ENCODE data around the gene NT5DC2. TPM values are rescaled to one million over a fixed set of nuclear protein-coding genes. Genes with fewer than 3 reads are reported as not detected.

Gene NT5DC2
- total RNA-seq, 2 experiments from 2014 or later = 66.6 to 73.4 TPM

DNA sequence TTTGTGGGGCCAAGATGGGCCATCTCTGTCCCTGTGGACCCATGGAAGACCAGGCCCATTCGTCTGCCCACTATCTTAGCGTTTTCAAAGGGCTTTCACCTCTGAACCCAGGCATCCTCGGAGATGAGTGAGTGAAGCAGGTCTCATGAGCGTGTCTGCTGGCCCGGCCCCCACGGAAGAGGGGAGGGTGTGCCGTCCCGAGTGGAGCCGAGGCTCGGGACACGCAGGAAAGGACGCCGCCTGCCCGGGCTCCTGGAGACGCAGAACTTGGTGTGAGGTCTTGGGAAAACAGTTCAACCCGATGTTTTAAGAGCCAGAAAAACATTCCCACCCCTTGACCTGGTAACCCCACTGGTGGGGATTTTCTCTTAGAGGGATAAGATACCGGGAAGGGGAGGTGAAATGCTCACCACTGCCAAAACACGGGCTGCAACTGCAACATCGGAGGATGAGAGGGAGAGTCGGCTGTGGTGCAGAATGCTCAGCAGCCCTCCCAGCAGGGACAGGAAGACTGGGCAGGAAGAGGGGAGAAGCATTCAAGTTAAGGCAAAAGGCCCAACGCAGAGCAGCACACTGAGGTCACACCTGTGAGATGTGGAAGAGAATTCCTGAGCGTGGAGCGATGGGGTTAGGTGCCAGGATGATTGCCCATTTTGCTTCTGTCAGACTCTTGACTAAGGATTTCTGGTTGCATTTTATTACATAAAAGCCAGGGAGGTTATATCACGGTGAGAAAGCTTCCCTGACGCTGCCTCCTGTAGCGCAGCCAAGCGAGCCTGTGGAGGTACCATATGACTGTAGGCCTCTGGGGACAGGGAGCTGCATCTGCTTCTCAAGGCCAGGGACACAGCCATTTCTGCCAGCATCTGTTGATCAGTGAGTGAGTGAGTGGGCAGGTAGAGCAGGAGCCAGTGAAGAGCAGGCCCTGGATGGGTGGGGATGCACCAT lies 52.6 kb downstream of the NT5DC2 start:
- Mint-ChIP-seq H3K27me3 (no peaks in the 10 kb centered on the region), H3K36me3 (peaks cover 11% of the 10 kb centered on the region), H3K27ac (no peak overlapping the region), H3K4me3 (no peak overlapping the region), H3K9me3 (no peaks in the 10 kb centered on the region), H3K4me1 (no peaks in the 10 kb centered on the region)
- DNase-seq = no peak

GRCh38 chr3:52479877-52480575 lies 53.6 kb downstream of the NT5DC2 start:
- Mint-ChIP-seq H3K36me3 (peaks cover 9% of the 10 kb centered on the region), H3K4me3 (no peak overlapping the region), H3K4me1 (no peaks in the 10 kb centered on the region), H3K27me3 (no peaks in the 10 kb centered on the region), H3K9me3 (no peaks in the 10 kb centered on the region), H3K27ac (no peak overlapping the region)
- no peak for DNase-seq

- H3K36me3 Mint-ChIP-seq = peaks cover 9% of the 10 kb centered on the region
Observed at GRCh38 chr3:52479037-52479876, 54.4 kb downstream of the NT5DC2 start.

DNA sequence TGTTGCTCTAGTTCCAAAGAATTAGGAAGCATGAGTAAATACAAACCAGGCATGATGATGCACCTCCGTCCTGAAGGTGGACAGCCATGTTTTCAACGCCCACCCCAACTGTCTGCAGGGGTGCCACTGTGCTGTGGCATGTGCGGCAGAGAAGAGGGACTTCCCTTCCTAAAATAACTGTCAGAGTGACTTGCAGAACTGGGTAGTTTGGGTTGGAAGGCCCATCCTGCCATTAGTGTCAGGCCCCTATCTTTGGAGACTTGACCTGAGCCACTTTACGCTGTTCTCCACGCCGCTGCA lies 55.9 kb downstream of the NT5DC2 start:
- Mint-ChIP-seq H3K9me3 (no peaks in the 10 kb centered on the region), H3K27me3 (no peaks in the 10 kb centered on the region), H3K4me1 (no peaks in the 10 kb centered on the region), H3K4me3 (no peak overlapping the region), H3K27ac (no peak overlapping the region), H3K36me3 (peaks cover 12% of the 10 kb centered on the region)
- no peak for DNase-seq

More at GRCh38 chr3:52479037-52479876, 54.4 kb downstream of the NT5DC2 start:
- Mint-ChIP-seq H3K4me3 (no peak overlapping the region), H3K27me3 (no peaks in the 10 kb centered on the region), H3K27ac (no peak overlapping the region), H3K9me3 (no peaks in the 10 kb centered on the region), H3K4me1 (no peaks in the 10 kb centered on the region)
- DNase-seq = no peak

DNA sequence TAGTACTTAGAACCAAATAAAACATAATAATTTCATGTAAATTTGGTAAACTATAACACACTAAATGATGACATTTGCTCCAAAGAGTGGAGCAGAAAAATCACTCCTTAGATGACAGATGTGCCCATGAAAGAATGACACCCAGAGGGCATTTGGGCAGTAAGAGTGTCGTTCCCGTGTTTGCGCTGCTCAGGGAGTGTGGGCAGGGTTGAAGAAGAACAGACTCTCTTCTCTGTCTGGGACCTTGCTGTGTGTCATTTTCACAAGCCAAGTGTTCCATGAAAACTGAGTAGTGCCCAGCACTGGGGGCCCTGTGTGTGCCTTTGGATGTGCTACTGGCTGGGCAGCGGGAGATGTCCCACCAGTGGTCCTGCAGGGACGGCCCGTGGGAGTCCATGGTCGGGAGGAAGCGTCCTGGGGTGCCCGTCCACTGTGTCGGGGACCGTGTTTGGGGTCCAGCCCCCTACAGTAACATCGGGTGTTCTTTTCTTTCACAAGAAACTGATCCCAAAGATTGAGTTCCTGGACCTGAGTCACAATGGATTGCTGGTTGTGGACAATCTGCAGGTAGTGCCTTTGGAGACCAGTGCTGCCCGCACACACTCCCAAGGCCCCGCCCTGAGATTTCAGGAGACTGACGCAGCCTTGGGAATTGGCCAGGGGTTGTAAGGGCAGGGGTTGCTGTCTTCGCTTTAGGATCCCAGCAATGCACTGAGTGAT lies 56.4 kb downstream of the NT5DC2 start:
- Mint-ChIP-seq H3K36me3 (peaks cover 12% of the 10 kb centered on the region), H3K4me3 (no peak overlapping the region), H3K9me3 (no peaks in the 10 kb centered on the region), H3K27me3 (no peaks in the 10 kb centered on the region), H3K27ac (no peak overlapping the region), H3K4me1 (no peaks in the 10 kb centered on the region)
- DNase-seq = no peak

Other genes with a start within 250 kb of the NT5DC2 start
- gene GLYCTK, start 246.0 kb downstream of the NT5DC2 start, total RNA-seq = 10 to 100 TPM; 16.1 to 17.2 TPM
- 1 to 10 TPM; 2.6 to 3.7 TPM for gene DNAH1, start 217.5 kb downstream of the NT5DC2 start, total RNA-seq
- gene BAP1, start 123.8 kb downstream of the NT5DC2 start, total RNA-seq = 100 to 1,000 TPM; 104 to 107 TPM
- 10 to 100 TPM; 15.4 to 16.6 TPM for gene PHF7, start 123.2 kb downstream of the NT5DC2 start, total RNA-seq
- under 1 TPM in 1 of 2 experiments, not detected in 1; 0.19 TPM for gene SEMA3G, start 88.8 kb downstream of the NT5DC2 start, total RNA-seq
- gene TNNC1, start 79.8 kb downstream of the NT5DC2 start, total RNA-seq = 1 to 10 TPM; 2.9 to 4.2 TPM
- 10 to 100 TPM; 55.0 to 57.3 TPM for gene NISCH, start 78.3 kb downstream of the NT5DC2 start, total RNA-seq
- under 1 TPM; 0.08 to 0.10 TPM for gene STAB1, start 38.5 kb downstream of the NT5DC2 start, total RNA-seq
- gene UQCC5, start 2.7 kb upstream of the NT5DC2 start, total RNA-seq = 10 to 100 TPM; 23.4 to 23.6 TPM
- gene PBRM1, start 152.1 kb upstream of the NT5DC2 start, total RNA-seq = 10 to 100 TPM; 61.5 to 62.1 TPM
- 100 to 1,000 TPM; 245 to 246 TPM for gene GNL3, start 152.2 kb upstream of the NT5DC2 start, total RNA-seq
- gene GLT8D1, start 171.9 kb upstream of the NT5DC2 start, total RNA-seq = 10 to 100 TPM; 29.5 to 30.3 TPM
- gene SPCS1, start 172.2 kb upstream of the NT5DC2 start, total RNA-seq = 100 to 1,000 TPM; 129 to 137 TPM
- gene NEK4, start 237.1 kb upstream of the NT5DC2 start, total RNA-seq = 10 to 100 TPM; 29.4 to 29.7 TPM
- gene ITIH1, start 243.7 kb upstream of the NT5DC2 start, total RNA-seq = not detected